Heart left ventricle (tissue), 13 donors: Measurements from ENCODE around the gene TPSB2.

ENCODE experiments used
- POLR2A ChIP-seq, 2 donors: fragments of 450-650 bp; IDR thresholded peaks; one replicate each; pipeline ENCODE4 v1.6.1; 2017; ENCODE audit warnings: antibody characterized with exemption in 2 of 2, mild to moderate bottlenecking in 2 of 2, moderate library complexity in 2 of 2
- TF ChIP-seq, protein P1 (sequence below), 12 donors: fragments of 200-600 bp; sonication (generic) in 4 of 12; IDR thresholded peaks; one replicate each; pipeline versions ENCODE4 v1.5.0 to v1.8.0; 2018 to 2022; ENCODE audit warnings: antibody characterized with exemption in 12 of 12, mild to moderate bottlenecking in 5 of 12
- donor health status: ischemic (EF 13 %, LVEDD 7.1; RV severe dilation, severe dysfunction).
- donor health status: DM: no; HTN: yes; CAD: no.
- donor health status: DM: no; HTN: no; CAD: no.
- donor health status: ischemic (EF 25% LVEDD 6.9; RV normal size, moderate dysfunction).
- donor health status: ischemic (EF 25% LVEDD 5.7; RV mildly dilated, moderate dysfunction).
- donor health status: ischemic (EF 35%, LVEDD 5.7; RV mildly dilated, moderate dysfunction).
- donor health status: nonischemic (EF 11% LVEDD 7.7; RV severe dilation, severe dysfunction).
- donor health status: DM: yes; HTN: yes; CAD: no.
- donor health status: PGD.
- donor health status: ischemic (EF 29% LVEDD 5.4; RV normal size, mild dysfunction).
- donor health status: nonischemic (EF 23%, LVEDD 6.1; RV moderate dilation, normal function).

DNA sequence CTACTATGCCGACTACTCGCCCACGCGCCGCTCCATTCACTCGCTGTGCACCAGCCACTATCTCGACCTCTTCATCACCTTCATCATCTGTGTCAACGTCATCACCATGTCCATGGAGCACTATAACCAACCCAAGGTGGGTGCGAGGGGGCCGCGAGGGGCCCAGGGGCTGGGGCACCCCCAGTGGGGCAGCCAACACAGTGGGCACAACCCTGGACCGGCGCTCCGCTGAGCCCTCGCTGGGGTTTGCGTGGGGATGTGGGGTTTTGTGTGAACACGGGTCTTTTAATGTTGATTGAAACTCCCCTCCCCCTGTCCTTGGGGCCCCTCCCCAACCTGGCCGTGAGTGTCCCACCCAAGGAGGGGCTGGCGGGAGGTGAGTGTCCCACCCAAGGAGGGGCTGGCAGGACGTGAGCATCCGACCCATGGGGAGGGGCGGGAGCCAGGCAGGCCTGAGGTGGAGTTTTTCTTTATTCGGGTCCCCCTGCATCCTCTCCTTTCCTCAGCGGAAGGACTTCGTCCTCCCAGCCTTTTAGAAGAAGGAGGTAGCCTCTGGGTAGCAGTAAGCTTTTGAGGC is 16.1 kb downstream of the TPSB2 start:
- TF ChIP-seq, protein P1, sequence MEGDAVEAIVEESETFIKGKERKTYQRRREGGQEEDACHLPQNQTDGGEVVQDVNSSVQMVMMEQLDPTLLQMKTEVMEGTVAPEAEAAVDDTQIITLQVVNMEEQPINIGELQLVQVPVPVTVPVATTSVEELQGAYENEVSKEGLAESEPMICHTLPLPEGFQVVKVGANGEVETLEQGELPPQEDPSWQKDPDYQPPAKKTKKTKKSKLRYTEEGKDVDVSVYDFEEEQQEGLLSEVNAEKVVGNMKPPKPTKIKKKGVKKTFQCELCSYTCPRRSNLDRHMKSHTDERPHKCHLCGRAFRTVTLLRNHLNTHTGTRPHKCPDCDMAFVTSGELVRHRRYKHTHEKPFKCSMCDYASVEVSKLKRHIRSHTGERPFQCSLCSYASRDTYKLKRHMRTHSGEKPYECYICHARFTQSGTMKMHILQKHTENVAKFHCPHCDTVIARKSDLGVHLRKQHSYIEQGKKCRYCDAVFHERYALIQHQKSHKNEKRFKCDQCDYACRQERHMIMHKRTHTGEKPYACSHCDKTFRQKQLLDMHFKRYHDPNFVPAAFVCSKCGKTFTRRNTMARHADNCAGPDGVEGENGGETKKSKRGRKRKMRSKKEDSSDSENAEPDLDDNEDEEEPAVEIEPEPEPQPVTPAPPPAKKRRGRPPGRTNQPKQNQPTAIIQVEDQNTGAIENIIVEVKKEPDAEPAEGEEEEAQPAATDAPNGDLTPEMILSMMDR (IDR thresholded peaks at IDR 0.05) = no peak
- no peak for TF ChIP-seq POLR2A (IDR thresholded peaks at IDR 0.05)
